Testis (tissue), 3 donors: ENCODE measurements around the gene YTHDC1. TPM values are rescaled to one million over a fixed set of nuclear protein-coding genes. Genes with fewer than 3 reads are reported as not detected.

Experiments
- DNase-seq: peaks from one replicate; pipeline ENCODE4 v3.0.0-alpha.2; 2019
- H3K27ac ChIP-seq, 2 donors: fragments of 200-600 bp; sonication (generic); one replicate each; pipeline ENCODE4 v1.5.1; 2019
- H3K27me3 ChIP-seq: fragments of 200-600 bp; sonication (generic); one replicate; pipeline ENCODE4 v1.5.1; 2019
- H3K36me3 ChIP-seq: fragments of 200-600 bp; sonication (generic); one replicate; pipeline ENCODE4 v1.5.1; 2017; ENCODE audit warnings: low read depth; ENCODE audit errors: missing control alignments
- H3K4me1 ChIP-seq: fragments of 200-600 bp; sonication (generic); one replicate; pipeline ENCODE4 v1.5.1; 2019
- H3K4me3 ChIP-seq, 2 donors: fragments of 200-600 bp; sonication (generic); one replicate each; pipeline ENCODE4 v1.5.1; 2017 to 2019
- H3K9me3 ChIP-seq: fragments of 200-600 bp; sonication (generic); one replicate; pipeline ENCODE4 v1.5.1; 2017
- CTCF ChIP-seq, 3 experiments: fragments of 450-650 bp in 2 of 3; fragments of 200-600 bp in 1 of 3; sonication (generic) in 1 of 3; IDR thresholded peaks; one replicate each; pipeline ENCODE4 v1.5.1; 2016 to 2019; ENCODE audit warnings: antibody characterized with exemption in 3 of 3, mild to moderate bottlenecking in 2 of 3, moderate library complexity in 1 of 3
- POLR2A ChIP-seq: fragments of 450-650 bp; IDR thresholded peaks from one replicate; pipeline ENCODE4 v1.6.1; 2017; ENCODE audit warnings: antibody characterized with exemption, mild to moderate bottlenecking, moderate library complexity
- WGBS, 2 donors: methylation state at CpG; one replicate each; pipeline ENCODE4 v1.1.5; 2018; 5-methylcytosine and 5-hydroxymethylcytosine counted together
- intact Hi-C: fragments of 100-400 bp; cut with DNase I; formaldehyde crosslinking; loops from one replicate; pipeline ENCODE4 v1.15.1; 2023; ENCODE audit warnings: low total_unique reads
- polyA plus RNA-seq: library from polyadenylated mRNA; stranded (reverse); fragments of 350-450 nt; fragmentation: Illumina TruSeq; extraction: RNeasy Lipid Tissue Mini Kit (QIAGEN cat#74804); gene quantifications from one replicate; pipeline ENCODE4 v1.2.3, GENCODE V29; 2014; ENCODE audit warnings: low read depth, low replicate concordance; ENCODE audit not compliant: insufficient read depth
- total RNA-seq, 2 donors: library from RNA; depleted of rRNA; stranded (reverse); fragments of >200 nt; gene quantifications; one replicate each; pipeline ENCODE4 v1.2.3, GENCODE V29; 2016

The YTHDC1 gene
- total and polyA plus RNA-seq, 3 donors from 2014 or later = 56.5 to 92.6 (median 78.2) TPM

- 81% methylated on average over 6 of the region's 6 CpGs for WGBS, 2 donors
- Histone ChIP-seq H3K4me3 (no peak overlapping the region), H3K9me3 (no peaks in the 10 kb centered on the region), H3K27me3 (no peaks in the 10 kb centered on the region), H3K27ac (no peak overlapping the region), H3K4me1 (no peaks in the 10 kb centered on the region), H3K36me3 (no peaks in the 10 kb centered on the region)
- TF ChIP-seq POLR2A (no peak), CTCF (IDR thresholded peaks at IDR 0.05) (no peak)
- intact Hi-C loops = no loop called here
- DNase-seq = no peak
Measured at GRCh38 chr4:68369142-68369805, 19.4 kb upstream of the YTHDC1 start.

GRCh38 chr4:68368691-68369131 is 18.8 kb upstream of the YTHDC1 start:
- 65% methylated on average over 5 of the region's 5 CpGs for WGBS, 2 donors
- no peak for DNase-seq
- H3K36me3 ChIP-seq = no peaks in the 10 kb centered on the region
- H3K27ac ChIP-seq = no peak overlapping the region
- H3K9me3 ChIP-seq = no peaks in the 10 kb centered on the region
- TF ChIP-seq POLR2A = no peak
- no peak for TF ChIP-seq CTCF (IDR thresholded peaks at IDR 0.05)
- intact Hi-C loops = no loop called here
- H3K4me3 ChIP-seq = no peak overlapping the region
- no peaks in the 10 kb centered on the region for H3K4me1 ChIP-seq
- no peaks in the 10 kb centered on the region for H3K27me3 ChIP-seq

GRCh38 chr4:68367835-68368234 is 17.9 kb upstream of the YTHDC1 start:
- DNase-seq = no peak
- 58 to 73% methylated on average over 3 of the region's 3 CpGs for WGBS, 2 donors
- Histone ChIP-seq H3K36me3 (no peaks in the 10 kb centered on the region), H3K27me3 (no peaks in the 10 kb centered on the region), H3K9me3 (no peaks in the 10 kb centered on the region), H3K27ac (no peak overlapping the region), H3K4me3 (no peak overlapping the region), H3K4me1 (no peaks in the 10 kb centered on the region)
- intact Hi-C loops = no loop called here
- TF ChIP-seq CTCF (IDR thresholded peaks at IDR 0.05) (no peak), POLR2A (no peak)

DNA sequence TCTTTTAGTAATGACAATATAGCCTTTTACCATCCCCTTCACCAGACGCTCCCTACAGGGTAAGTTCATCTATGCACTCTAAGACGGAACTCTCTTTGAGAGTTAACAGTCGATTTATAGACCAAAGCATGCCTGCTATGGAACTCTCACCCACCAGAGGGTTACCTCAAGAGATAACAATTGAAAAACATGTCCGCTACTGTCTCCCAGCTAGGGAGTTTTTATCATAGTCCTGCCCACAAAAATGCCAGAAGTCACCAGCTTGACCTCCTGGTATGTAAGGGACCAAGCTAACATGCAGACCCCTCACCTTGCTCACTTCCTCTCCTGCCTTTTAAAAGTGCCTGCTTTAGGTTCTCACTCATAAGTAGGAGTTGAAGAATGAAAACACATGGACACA is 16.7 kb upstream of the YTHDC1 start:
- 78 to 85% methylated on average over 4 of the region's 4 CpGs for WGBS, 2 donors
- Histone ChIP-seq H3K4me3 (no peak overlapping the region), H3K27me3 (no peaks in the 10 kb centered on the region), H3K4me1 (no peaks in the 10 kb centered on the region), H3K9me3 (no peaks in the 10 kb centered on the region), H3K36me3 (no peaks in the 10 kb centered on the region), H3K27ac (no peak overlapping the region)
- intact Hi-C loops = no loop called here
- DNase-seq = no peak
- TF ChIP-seq POLR2A = no peak
- no peak for TF ChIP-seq CTCF (IDR thresholded peaks at IDR 0.05)

GRCh38 chr4:68365068-68365467 is 15.2 kb upstream of the YTHDC1 start:
- TF ChIP-seq POLR2A = no peak
- TF ChIP-seq CTCF (IDR thresholded peaks at IDR 0.05) = no peak
- intact Hi-C loops = no loop called here
- Histone ChIP-seq H3K4me3 (no peak overlapping the region), H3K27me3 (no peaks in the 10 kb centered on the region), H3K9me3 (no peaks in the 10 kb centered on the region), H3K4me1 (no peaks in the 10 kb centered on the region), H3K36me3 (no peaks in the 10 kb centered on the region), H3K27ac (no peak overlapping the region)
- no peak for DNase-seq
- 83 to 100% methylated on average over 1 of the region's 1 CpG for WGBS, 2 donors
